Measurements from ENCODE around the gene NCCRP1. TPM values are rescaled to one million over a fixed set of nuclear protein-coding genes. Genes with fewer than 3 reads are reported as not detected.
"Not testable (repeated sequence)": the region's sequence is repeated elsewhere in the genome, so short reads cannot be mapped to it uniquely, and the experiment has no call there.

NCCRP1 gene
- polyA plus RNA-seq, 1 donor: 0.06 TPM

DNA sequence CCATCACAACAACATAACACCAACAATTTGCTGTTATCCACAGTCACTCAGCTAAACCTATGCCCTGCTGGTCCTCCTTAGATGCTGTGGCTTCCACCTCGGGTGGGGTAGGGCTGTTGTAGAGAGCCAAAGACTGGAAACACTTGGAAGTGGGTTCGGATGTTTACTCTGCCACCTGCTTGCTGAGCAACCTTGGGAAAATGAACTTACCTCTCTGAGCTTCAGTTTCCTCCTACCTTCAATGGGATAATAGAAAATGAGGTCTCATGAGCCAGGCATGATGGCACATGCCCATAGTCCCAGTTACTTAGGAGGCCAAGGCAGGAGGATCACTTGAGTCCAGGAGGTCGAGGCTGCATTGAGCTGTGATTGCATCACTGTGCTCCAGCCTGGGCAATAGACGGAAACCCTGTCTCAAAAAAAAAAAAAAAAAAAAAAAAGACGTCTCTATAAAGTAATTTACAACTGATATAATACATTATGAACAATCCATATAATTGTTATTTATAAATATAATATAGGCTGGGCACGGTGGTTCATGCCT, 10.6 kb downstream of the NCCRP1 start:
- no peak for DNase-seq (ENCODE audit: low read depth)

DNA sequence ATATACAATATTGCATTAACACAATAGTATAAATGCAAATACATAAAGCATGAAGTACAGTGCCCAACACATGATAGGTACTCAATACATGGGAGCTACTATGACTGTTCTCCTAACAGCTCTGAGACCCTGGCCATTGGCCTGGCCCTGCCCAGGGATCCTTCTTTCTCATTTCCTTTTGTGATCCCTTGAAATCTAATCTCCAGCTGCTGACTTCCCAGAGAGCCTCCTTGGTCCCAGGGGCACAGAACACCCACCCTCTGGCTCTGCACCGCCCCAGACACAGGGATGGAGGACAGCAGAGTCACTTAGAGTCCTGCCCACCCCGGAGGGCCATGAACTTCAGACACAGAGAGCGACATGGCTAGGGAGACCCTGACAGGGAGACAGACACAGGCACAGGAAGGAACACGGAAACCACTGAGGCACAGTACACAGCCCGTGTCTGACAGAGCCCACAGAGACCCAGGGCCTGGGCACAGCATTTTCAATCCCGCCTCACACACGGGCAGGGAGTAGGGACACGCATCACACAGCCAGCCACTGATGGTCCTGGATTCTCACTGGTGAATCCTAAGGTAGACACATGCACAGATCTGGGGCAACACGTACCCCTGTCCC, 11.5 kb downstream of the NCCRP1 start:
- DNase-seq (ENCODE audit: low read depth): no peak

DNA sequence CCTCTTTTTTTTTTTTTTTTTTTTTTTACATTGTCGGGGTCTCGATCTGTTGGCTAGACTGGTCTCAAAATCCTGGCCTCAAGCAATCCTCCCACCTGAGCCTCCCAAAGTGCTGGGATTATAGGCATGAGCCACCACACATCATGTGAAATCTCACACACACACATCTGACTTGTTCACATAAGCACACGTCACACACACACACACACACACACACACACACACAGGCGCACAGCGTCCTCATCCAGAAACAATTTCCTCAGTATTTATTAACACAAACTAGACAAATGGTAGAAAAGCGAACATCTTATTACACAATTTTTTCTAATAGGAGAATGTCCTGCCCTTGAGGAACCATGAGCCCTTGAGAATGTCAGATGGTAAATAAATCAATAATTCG, 12.4 kb downstream of the NCCRP1 start:
- DNase-seq (ENCODE audit: low read depth): no peak

DNA sequence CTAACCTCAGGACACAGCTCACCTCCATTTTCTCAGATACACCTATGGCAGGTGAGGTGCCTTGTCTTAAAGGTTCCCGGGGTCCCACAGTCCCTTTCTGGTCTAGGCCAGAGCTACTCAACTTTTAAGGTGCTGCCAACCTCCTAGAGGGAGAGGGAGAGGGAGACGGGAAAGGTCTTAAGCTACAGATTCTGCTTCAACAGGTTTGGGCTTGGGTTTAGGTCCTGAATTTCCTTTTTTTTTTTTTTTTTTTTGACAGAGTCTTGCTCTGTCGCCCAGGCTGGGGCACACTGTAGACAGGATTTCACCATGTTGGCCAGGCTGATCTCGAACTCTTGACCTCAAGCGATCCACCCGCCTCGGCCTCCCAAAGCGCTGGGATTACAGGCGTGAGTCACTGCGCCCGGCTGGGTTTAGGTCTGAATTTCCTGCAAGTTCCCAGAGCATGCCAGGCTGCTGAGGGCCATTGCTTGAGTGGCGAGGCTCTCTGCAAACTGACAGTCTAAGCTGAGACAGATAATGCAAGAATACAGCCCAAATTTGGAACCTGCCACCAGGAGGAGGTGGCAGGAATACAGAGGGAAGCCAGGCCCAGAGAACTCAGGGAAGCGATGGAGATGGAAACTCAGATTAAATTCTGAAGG, 15.1 kb downstream of the NCCRP1 start:
- no peak for DNase-seq (ENCODE audit: low read depth)

GRCh38 chr19:39212375-39212742, 15.6 kb downstream of the NCCRP1 start:
- DNase-seq (ENCODE audit: low read depth): no peak

DNA sequence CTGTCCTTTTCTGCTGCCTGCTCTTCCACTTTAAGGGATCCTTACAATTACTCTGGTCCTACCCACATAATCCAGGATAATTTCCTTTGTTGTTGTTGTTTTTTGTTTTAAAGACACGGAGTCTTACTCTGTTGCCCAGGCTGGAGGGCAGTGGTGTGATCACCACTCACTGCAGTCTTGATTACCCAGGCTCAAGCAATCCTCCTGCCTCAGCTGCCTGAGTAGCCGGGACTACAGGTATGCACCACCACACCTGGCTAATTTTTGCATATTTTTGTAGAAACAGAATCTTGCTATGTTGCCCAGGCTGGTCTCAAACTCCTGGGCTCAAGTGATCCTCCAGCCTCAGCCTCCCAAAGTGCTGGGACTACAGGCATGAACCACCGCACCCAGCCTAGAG, 18.6 kb downstream of the NCCRP1 start:
- not testable (repeated sequence) for DNase-seq (ENCODE audit: low read depth)

GRCh38 chr19:39217094-39217493, 20.3 kb downstream of the NCCRP1 start:
- no peak for DNase-seq (ENCODE audit: low read depth)

GRCh38 chr19:39218230-39219007, 21.7 kb downstream of the NCCRP1 start:
- no peak for DNase-seq (ENCODE audit: low read depth)

GRCh38 chr19:39219108-39219507, 22.3 kb downstream of the NCCRP1 start:
- not testable (repeated sequence) for DNase-seq (ENCODE audit: low read depth)

GRCh38 chr19:39223703-39224279, 27.0 kb downstream of the NCCRP1 start:
- no peak for DNase-seq (ENCODE audit: low read depth)

DNA sequence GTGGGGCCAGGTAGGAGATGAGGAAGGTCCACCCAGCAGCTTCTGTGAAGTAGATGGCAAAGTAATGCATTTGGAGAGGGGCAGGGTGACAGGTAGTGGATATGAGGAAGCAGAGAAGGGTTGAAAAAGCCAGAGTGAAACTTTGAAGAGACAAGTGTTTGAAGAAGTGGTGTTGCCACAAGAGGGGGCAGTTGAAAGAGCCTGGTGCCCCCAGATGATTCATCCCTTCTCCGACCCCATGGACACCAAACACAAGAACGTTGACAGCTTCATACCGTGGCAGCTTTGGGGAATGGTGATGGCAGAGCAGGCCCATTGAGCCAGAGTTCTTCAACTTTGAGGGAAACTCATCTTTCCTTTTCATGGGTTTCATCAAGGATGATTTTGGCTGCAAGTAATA, 28.1 kb downstream of the NCCRP1 start:
- DNase-seq (ENCODE audit: low read depth): no peak

DNA sequence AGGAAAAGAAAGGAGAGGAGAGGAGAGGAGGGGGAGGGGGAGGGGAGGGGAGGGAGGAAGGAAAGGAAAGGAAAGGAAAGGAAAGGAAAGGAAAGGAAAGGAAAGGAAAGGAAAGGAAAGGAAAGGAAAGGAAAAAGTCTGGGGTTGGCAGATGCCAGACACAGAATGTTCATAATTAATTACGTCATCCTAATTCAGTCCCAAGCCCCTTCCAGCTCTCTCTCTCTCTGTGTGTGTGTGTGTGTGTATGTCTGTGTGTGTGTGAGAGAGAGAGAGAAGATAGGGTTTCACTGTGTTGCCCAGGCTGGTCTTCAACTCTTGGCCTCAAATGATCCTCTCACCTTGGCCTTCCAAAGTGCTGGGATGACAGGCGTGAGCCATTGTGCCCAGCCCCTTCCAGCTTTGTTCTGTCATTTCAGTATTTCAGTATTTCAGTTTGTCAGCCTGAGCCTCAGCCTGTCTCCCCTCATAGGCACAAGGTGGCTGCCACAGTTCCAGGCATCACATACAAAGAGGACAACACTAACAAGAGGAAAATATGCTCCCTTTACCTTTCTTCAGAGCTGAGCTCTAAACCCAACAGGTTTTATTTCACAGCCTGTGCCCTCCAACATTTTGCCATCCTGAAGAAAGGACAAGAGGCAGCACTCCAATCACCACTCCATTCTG, 33.5 kb downstream of the NCCRP1 start:
- no peak for DNase-seq (ENCODE audit: low read depth)

DNA sequence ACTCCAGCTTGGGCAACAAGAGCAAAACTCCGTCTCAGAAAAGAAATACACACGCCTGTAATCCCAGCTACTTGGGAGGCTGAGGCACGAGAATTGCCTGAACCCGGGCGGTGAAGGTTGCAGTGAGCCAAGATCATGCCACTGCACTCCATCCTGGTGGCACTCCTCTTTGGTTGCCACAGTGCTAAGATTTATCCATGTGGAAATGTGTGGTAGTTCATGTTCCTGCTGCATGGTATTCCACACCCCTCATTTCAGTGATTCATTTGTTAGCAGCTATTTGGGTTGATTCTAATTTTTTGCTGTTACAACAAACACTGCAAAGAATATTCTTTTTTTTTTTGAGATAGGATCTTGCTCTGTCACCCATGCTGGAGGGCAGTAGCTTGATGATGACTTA, 35.9 kb downstream of the NCCRP1 start:
- no peak for DNase-seq (ENCODE audit: low read depth)

DNA sequence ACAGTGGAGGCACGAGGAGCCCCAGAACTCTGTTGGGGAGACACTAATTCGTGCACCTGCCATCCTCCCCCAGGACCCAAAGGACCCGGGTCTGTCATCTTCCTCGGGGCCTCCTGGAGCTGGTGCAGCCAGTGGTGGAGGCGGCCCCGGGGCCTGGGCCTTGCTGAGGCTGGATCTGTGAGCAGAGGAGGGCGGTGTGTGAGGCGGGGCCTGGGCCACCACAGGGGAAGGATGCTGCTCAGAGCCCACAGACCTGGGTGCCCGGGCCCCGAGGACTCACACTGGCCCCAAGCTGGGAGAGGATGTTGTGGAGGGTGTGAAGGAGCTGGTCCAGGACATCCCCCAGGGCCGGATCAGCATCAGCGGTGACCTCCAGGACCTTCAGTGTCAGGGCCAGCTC, 39.8 kb downstream of the NCCRP1 start:
- DNase-seq (ENCODE audit: low read depth): no peak

DNA sequence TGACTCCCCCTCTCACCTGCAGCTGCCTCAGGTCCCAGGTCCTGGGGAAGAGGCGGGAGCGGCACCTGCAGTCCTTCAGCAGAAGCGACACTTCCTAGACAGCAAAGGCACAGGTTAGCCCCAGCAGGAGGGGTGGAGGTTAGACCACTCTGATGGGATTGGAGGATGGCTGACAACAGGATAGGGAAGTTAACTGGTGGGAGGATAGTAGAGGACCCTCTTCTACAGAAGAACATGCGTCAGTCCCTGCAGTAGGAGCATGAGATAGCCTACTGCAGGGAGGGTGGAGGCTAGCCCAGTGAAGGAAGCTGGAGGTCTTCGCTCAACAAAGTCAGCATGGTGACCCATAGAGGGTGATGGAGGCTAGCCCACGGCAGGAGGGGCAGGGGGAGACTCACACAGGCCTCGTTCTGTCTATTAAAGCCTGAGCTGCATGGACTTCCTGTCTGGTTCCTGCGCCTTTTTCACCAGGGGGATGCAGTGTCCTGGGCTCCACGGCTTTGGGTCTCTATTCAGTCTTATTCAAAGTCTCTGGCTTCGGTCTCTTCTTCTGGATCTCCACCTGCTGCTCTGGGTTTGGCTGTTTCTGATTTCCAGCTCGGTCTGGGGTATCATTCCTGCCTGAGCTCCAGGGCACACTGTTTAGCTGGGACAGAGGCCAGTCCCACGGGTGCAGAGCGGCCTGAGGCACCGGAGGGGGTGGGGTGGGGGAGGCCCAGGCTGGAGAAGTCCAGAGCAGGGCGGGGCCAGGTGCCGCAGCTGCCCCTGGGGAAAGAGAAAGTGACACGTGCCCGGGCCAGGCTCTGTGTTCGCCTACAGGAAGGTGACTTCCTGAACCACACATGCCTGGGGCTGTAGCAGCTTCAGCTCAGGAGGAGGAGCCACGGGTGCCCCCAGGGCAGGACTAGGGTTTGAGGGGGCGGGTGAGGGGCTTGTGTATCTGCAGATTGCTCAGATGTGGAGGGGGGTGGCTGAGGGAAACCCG, 40.7 kb downstream of the NCCRP1 start:
- DNase-seq (ENCODE audit: low read depth): no peak

GRCh38 chr19:39238209-39238608, 41.4 kb downstream of the NCCRP1 start:
- no peak for DNase-seq (ENCODE audit: low read depth)

- no peak for DNase-seq (ENCODE audit: low read depth)
Measured at GRCh38 chr19:39238944-39239343, 42.2 kb downstream of the NCCRP1 start.

DNA sequence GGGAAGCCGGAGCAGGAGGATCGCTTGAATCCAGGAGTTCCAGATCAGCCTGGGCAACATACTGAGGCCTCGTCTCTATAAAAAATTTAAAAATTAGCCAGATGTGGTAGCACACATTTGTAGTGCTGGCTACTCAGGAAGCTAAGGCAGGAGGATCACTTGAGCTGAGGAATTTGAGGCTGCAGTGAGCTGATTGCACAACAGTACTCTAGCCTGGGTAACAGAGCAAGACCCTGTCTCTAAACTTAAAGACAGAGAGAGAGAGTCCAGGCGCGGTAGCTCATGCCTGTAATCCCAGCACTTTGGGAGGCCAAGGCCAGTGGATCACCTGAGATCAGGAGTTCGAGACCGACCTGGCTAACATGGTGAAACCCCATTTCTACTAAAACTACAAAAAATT, 43.7 kb downstream of the NCCRP1 start:
- no peak for DNase-seq (ENCODE audit: low read depth)

DNA sequence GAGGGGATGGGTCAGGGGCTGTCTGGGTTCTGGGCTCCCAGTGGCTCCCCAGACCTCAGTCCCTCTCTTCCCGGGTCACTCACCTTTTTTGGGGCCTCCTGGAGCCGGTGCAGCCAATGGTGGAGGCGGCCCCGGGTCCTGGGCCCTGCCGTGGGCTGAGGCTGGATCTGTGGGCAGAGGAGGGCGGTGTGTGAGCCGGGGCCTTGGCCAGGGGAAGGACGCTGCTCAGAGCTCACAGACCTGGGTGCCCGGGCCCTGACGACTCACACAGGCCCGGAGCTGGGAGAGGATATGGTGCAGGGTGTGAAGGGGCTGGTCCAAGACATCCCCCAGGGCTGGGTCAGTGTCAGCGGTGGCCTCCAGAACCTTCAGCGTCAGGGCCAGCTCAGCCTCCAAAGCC, 47.0 kb downstream of the NCCRP1 start:
- DNase-seq (ENCODE audit: low read depth): not testable (repeated sequence)

- DNase-seq (ENCODE audit: low read depth): not testable (repeated sequence)
Measured at GRCh38 chr19:39244410-39245100, 47.8 kb downstream of the NCCRP1 start, which contains the start of gene IFNL3. Gene IFNL3, minus strand, starts transcription at chr19:39245006. Its CDS starts 39 bp downstream, at chr19:39244967.

All from forelimb muscle (tissue), 1 donor.